ENCODE results near the gene XAF1. TPM values are rescaled to one million over a fixed set of nuclear protein-coding genes. Genes with fewer than 3 reads are reported as not detected.
A peak's percentile ranks its signal among the peaks of the same experiment; 100 is the strongest.

XAF1 gene
- total and polyA plus RNA-seq, 8 donors, result 1.5 to 13.1 (median 8.1) TPM

- Histone ChIP-seq H3K4me3 (no peak overlapping the region), H3K27ac (peak overlapping the region in 2 of 4 donors; percentile 68 to 70), H3K27me3 (no peaks in the 10 kb centered on the region), H3K36me3 (no peaks in the 10 kb centered on the region), H3K4me1 (no peaks in the 10 kb centered on the region), H3K9me3 (no peaks in the 10 kb centered on the region)
- FAIRE-seq (no peak), DNase-seq (peak in 1 of 6 donors; percentile 38), ATAC-seq (peak in 3 of 4 donors; percentile 53 to 76 (median 71))
- WGBS, 2 donors, result 49 to 51% methylated on average over 7 of the region's 7 CpGs
- TF ChIP-seq, protein P1, sequence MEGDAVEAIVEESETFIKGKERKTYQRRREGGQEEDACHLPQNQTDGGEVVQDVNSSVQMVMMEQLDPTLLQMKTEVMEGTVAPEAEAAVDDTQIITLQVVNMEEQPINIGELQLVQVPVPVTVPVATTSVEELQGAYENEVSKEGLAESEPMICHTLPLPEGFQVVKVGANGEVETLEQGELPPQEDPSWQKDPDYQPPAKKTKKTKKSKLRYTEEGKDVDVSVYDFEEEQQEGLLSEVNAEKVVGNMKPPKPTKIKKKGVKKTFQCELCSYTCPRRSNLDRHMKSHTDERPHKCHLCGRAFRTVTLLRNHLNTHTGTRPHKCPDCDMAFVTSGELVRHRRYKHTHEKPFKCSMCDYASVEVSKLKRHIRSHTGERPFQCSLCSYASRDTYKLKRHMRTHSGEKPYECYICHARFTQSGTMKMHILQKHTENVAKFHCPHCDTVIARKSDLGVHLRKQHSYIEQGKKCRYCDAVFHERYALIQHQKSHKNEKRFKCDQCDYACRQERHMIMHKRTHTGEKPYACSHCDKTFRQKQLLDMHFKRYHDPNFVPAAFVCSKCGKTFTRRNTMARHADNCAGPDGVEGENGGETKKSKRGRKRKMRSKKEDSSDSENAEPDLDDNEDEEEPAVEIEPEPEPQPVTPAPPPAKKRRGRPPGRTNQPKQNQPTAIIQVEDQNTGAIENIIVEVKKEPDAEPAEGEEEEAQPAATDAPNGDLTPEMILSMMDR (IDR thresholded peaks at IDR 0.05), result no peak
- intact Hi-C loops (cut with DNase I), result no loop called here
Measured at GRCh38 chr17:6752068-6752909, 3.6 kb upstream of the XAF1 start.

DNA sequence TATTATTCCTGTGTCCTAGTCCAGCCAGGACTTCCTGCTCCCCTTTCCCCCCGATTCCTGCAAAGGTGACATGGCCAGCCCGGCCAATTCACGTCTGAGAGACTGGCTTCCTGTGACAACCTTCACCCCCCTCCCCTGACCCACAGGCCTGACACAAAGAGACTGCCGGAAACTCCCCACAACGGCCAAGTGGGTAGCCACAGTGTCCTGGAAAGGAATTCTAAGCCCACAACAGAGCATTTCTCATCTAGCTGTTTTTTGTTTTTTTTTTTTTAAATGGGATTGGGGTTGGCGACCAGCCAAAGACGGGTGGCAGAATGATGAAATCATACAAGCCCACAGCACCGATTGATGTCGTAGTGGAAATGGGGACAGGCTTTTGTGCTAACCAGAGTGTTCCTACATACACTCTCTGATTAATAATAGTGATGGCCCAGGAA, 2.8 kb upstream of the XAF1 start:
- TF ChIP-seq, protein P1 (IDR thresholded peaks at IDR 0.05), result no peak
- H3K4me1 ChIP-seq, result no peaks in the 10 kb centered on the region

GRCh38 chr17:6753546-6753945, 2.3 kb upstream of the XAF1 start:
- ATAC-seq (no peak), DNase-seq (no peak)
- TF ChIP-seq, protein P1 (IDR thresholded peaks at IDR 0.05), result no peak

More for the DNA sequence above, 2.8 kb upstream of the XAF1 start:
- no peak overlapping the region for H3K4me3 ChIP-seq
- DNase-seq, result peak in 2 of 6 donors; percentile 8 to 23
- no peak for FAIRE-seq
- H3K27me3 ChIP-seq, result no peaks in the 10 kb centered on the region
- intact Hi-C loops (cut with DNase I), result no loop called here
- H3K36me3 ChIP-seq, result no peaks in the 10 kb centered on the region
- no peaks in the 10 kb centered on the region for H3K9me3 ChIP-seq
- 28 to 39% methylated on average over 9 of the region's 9 CpGs for WGBS, 2 donors
- peak overlapping the region in 2 of 4 donors; percentile 68 to 70 for H3K27ac ChIP-seq
- ATAC-seq, result peak in 3 of 4 donors; percentile 54 to 67 (median 61)

DNA sequence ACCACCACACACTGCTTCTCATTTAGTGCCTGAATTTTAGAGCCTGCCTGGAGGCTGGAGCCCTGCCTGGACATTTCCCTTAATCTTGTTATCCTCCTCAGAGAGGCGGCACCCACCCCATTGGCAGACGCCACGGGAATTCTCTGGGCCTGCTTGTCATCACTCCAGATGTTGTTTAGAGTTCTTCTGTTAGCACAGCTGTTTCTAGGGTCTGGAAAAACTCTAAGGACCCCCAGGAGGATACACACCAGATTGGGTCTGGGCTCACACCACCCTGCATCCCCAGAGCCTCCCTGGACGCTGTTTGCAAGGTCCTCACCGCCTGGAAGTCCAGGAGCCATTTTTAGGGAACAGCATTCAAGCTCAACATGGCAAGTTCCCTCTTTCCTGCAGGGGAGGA, 565 bp upstream of the XAF1 start:
- Histone ChIP-seq H3K36me3 (no peaks in the 10 kb centered on the region), H3K4me3 (peak overlapping the region in 2 of 4 donors; percentile 18 to 38), H3K4me1 (no peaks in the 10 kb centered on the region), H3K9me3 (no peaks in the 10 kb centered on the region), H3K27me3 (no peaks in the 10 kb centered on the region), H3K27ac (peak overlapping the region in 2 of 4 donors; percentile 38 to 44)
- intact Hi-C loops (cut with DNase I), result no loop called here
- WGBS, 2 donors, result 74 to 88% methylated on average over 5 of the region's 5 CpGs
- TF ChIP-seq, protein P1 (IDR thresholded peaks at IDR 0.05), result no peak
- DNase-seq (no peak), FAIRE-seq (no peak), ATAC-seq (peak in 1 of 4 donors; percentile 21)

More at GRCh38 chr17:6753546-6753945, 2.3 kb upstream of the XAF1 start:
- intact Hi-C loops (cut with DNase I), result no loop called here
- H3K9me3 ChIP-seq, result no peaks in the 10 kb centered on the region
- peak overlapping the region in 2 of 4 donors; percentile 68 to 70 for H3K27ac ChIP-seq
- no peak for FAIRE-seq
- H3K36me3 ChIP-seq, result no peaks in the 10 kb centered on the region
- no peaks in the 10 kb centered on the region for H3K4me1 ChIP-seq
- no peaks in the 10 kb centered on the region for H3K27me3 ChIP-seq
- no peak overlapping the region for H3K4me3 ChIP-seq
- WGBS, 2 donors, result 58 to 69% methylated on average over 6 of the region's 6 CpGs

Data from pancreas (tissue), 10 donors.